NCI-H748 treated with DMSO at 0.1 percent for 48 hours (cell line): ENCODE measurements around the gene CASS4.
A peak's percentile ranks its signal among the peaks of the same experiment; 100 is the strongest.
"Not testable (repeated sequence)": the region's sequence is repeated elsewhere in the genome, so short reads cannot be mapped to it uniquely, and the experiment has no call there.

ENCODE experiments used
- DNase-seq: peaks from one replicate; lab custom pipeline; 2025; lab: John Stamatoyannopoulos, UW

CASS4 gene

DNA sequence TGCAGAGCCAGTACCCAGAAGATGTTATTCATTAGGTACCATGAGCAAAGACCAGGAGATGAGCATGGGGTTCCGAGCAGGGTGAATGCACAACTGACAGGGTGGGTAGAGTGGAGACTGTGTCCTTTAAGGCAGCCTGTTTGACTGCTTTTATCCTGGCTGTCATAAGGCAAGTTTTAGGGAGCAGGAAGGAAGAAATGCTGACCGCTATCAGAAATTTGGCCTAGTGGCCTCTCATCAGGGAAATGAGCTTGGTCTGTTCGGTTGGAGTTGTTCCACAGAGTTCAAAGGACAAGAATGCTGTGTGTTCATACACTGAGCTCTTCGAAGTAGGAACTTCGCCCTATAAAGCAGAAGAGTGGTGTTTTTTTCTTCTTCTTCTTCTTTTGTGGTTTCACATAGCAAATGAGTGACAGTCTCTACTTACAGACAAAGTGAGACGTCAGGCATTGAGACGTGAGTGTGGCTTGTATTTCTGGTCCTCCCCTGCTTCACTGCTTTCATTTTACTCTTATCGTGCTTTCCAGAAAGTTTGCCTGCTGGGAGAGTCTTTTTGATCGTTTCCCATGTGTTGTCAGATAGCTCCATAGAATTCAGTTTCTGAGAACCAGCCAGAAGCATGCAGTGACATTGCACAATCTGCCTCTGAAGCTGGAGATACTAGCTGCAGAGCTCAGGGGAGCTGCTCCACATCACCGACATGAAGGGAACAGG, at the start of gene CASS4:
TSS of gene CASS4 (plus strand) at position 502 of the 714 bp plus-strand sequence. CDS start at position 701, 199 bp downstream.
- DNase-seq: no peak

DNA sequence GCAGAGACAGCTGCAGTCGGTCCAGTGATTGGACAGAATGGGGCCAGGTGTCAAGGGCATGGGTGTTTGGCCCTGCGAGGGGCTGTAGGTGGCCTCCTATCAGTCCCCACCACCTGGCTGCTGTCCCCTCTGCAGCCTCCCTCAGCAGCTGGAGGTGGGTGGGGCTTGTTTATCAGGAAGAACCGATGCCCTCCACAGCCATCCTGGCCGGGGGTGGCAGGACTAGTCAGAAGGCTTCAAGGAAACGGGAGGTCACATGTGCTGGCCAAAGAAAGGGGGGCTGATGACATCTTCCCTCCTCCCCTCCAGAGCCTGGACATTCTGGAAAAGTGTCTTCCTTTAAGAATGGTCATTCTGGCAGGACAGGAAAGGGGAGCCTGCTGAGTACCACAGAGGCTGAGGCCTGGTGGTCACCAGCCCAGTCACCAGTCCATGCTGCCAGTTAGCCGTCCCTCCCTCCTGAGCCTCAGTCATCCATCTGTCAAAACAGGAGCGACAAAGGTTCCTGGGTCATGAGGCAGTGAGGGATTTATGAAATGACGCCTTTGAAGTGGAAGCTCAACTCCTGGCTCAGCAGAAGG, 49.1 kb upstream of the CASS4 start:
- DNase-seq: no peak

DNA sequence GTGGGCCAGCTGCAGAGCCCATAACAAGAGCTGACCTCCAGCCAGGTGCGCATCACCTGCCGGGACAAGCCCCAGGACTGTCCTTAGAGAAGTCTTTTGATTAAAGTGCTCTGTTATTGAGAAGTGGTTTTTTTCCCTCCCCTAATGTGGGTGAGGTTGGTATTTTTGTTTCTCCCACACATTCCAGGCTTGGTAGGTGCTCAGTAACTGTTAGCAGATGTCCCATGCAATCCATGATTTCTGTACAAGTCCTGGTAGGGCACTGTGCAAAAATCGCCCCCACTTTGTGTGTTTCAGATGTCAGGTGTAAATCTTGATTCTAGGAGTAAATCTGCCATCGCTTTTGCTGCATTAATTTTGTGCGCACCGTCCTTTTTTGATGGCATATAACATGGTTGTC, 48.6 kb upstream of the CASS4 start:
- no peak for DNase-seq

- DNase-seq: no peak
Observed at GRCh38 chr20:56368351-56369134, 43.5 kb upstream of the CASS4 start.

DNA sequence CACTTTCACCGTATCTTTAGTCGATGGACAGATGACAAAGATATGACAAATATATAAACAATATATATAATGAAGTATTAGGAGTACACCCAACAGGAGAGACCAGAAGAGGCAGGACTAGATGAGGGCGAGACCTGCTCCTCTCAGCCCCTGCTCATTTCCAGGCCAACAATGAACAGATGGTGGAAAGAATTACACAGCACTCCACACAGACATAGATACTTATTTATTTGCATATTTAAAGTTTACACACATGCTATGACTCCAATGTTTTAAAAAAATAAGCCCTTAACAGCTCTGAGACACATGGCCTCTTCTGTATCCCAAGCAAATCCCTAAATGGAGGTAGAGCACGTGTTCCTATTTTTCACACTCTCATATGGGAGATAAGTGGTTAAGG, 42.9 kb upstream of the CASS4 start:
- DNase-seq: no peak

DNA sequence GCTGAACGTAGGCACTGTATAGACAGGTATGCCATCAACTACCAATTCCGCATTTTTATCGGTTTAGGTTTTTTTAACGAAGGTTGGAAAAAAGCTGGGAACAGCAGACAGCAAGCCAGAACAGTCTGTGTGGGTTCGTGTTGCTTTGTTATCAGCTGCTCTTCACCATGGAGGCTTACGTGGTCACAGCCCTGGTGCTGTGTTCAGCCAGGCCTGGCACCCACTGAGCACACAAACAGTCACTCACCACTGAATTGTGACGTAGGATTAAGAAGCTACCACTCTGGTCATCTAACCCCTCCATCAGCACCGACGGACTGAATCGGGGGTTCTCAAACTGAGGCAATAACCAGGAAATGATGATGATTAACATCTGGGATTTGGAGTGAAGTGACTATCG, 40.1 kb upstream of the CASS4 start:
- no peak for DNase-seq

GRCh38 chr20:56372850-56373249, 39.2 kb upstream of the CASS4 start:
- no peak for DNase-seq

GRCh38 chr20:56373942-56374341, 38.1 kb upstream of the CASS4 start:
- no peak for DNase-seq

- no peak for DNase-seq
Observed at GRCh38 chr20:56376331-56376730, 35.7 kb upstream of the CASS4 start.

- no peak for DNase-seq
Observed at GRCh38 chr20:56378386-56378785, 33.7 kb upstream of the CASS4 start.

DNA sequence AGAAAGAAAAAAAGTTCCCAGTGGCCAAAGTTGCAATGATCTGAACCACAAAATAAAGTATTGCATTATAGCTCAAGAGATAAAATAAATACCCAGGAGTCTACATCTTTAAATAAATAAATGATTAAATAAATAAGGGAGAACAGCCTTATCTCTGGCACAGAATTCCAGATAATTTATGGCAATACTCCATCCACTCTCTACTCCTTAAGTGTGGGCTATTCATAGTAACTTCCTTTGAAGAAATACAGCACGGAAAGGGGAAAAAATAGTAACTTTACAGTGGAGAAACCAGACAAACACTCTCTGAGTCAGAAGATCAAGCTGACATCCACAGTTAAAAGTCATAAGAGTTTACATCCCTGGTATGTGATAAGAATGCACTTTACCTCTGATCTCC, 31.7 kb upstream of the CASS4 start:
- DNase-seq: no peak

- no peak for DNase-seq
Observed at GRCh38 chr20:56381501-56381900, 30.6 kb upstream of the CASS4 start.

GRCh38 chr20:56382696-56383095, 29.4 kb upstream of the CASS4 start:
- no peak for DNase-seq

- DNase-seq: no peak
Observed at GRCh38 chr20:56383334-56383733, 28.7 kb upstream of the CASS4 start.

DNA sequence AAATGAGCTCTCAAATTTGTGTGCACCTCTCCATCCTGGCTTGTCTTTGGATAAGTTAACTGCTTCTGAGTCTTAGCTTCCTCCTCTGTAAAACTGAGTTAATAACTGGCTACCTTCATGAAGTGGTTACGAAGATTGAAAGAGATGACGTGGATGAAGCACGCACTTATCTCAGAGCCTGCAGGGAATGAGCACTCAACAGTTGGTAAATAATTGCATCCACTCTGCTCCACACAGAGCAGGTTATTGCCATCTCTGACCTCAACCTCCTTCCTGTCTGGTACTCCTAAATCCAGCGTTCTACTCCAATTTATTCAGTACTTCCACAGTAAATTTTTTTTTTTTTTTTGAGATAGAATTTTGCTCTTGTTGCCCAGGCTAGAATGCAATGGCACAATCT, 26.9 kb upstream of the CASS4 start:
- DNase-seq: no peak

DNA sequence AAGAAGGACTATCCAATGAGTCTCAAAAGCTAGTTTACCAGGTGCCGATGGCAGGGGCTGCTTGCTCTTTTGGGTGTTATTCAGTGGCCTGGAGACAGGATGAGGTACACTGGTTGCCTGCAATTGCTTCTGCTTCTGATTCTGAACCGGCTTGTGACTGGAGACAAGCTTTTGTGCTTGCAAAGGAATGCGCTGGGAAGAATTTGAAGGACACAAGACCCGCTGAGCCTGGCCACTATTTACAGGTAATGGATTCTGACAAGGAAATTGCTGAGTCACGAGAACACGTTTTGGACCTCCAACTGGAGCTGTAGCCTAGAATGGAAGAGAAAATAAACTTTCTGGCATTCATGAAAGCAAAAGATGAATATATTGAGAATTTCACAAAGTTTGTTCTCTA, 25.8 kb upstream of the CASS4 start:
- DNase-seq: no peak

DNA sequence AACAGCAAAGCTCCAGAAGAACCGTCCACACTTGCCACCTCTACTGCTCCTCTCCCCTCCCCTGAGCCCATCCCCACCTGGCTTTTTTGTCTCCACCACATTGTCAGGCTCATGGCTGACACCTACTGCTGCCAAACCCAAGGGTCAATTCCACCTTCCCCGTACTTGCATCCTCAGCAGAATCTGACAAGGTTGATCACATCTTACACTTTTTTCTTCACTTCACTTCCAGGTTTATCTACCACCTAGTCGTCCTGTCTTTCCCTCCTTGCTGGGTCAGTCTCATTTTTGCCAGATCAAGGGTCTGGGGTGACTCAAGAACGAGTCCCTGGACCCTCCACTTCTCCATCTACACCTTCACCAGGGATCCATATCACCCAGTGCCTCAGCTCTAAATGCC, 23.2 kb upstream of the CASS4 start:
- DNase-seq: no peak

GRCh38 chr20:56389807-56390206, 22.3 kb upstream of the CASS4 start:
- no peak for DNase-seq

DNA sequence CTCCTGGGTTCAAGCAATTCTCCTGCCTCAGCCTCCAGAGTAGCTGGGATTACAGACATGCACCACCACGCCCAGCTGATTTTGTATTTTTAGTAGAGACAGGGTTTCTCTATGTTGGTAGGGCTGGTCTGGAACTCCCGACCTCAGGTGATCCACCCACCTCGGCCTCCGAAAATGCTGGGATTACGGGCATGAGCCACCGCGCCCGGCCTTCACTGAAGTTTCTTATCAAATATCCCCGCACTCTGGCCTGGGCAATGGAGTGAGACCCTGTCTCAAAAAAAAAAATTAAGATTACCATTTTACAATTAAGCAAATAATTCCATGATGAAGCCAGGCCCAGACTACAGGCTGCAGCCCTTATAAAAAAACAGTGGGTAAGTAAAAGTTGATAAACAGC, 21.7 kb upstream of the CASS4 start:
- DNase-seq: not testable (repeated sequence)

DNA sequence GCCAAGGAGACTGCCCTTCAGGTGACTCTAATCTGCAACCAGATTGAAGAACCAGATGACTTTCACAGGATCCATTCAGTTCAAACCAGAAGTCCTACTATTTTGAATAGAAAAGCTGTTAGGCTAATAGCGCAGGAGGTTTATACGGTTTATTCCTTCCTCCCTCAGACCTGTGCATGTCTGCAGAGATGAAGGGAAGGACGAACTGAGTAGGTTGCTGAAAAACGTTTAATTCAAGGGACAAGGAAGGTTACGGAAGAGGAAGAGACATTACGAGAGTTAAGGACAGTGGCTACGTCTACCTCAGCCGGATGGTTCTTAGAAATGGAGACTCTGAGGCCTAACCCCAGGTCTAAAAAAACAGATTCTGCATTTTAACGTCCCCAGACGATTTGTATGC, 21.0 kb upstream of the CASS4 start:
- DNase-seq: no peak

GRCh38 chr20:56391596-56392131, 20.4 kb upstream of the CASS4 start:
- DNase-seq: no peak

GRCh38 chr20:56392132-56392880, 19.8 kb upstream of the CASS4 start, which contains the start of the genes AURKA and CSTF1:
Gene AURKA (minus strand): TSS chr20:56392215. CDS start chr20:56388197, 4,018 bp downstream.
Gene CSTF1 (plus strand): TSS chr20:56392645. CDS start chr20:56395553, 2,908 bp downstream.
- peak; percentile 80 for DNase-seq
